ENCODE measurements around the gene MAP6D1. TPM values are rescaled to one million over a fixed set of nuclear protein-coding genes. Genes with fewer than 3 reads are reported as not detected.

MAP6D1 gene
- total RNA-seq, 1 experiment from 2014 or later, result 1.1 TPM

GRCh38 chr3:183826448-183827250 is 1.3 kb upstream of the MAP6D1 start:
- ChIA-PET CTCF (interaction anchor here (0.9 to 1.1 kb wide), 4 partner anchors 13 to 255 kb away, joined by 3 to 4 read pairs (median 3); no protein-coding TSS in a partner anchor), POLR2A (interaction anchor here (0.6 to 1.9 kb wide), 4 partner anchors 11 to 455 kb away, joined by 3 to 7 read pairs (median 4); partner anchors contain the start of gene PARL)
- H3K9me3 Mint-ChIP-seq (ENCODE audit: unreplicated experiment), result no peaks in the 10 kb centered on the region
- peak overlapping the region; percentile 32 for H3K27ac Mint-ChIP-seq (ENCODE audit: low read depth, unreplicated experiment)
- H3K4me3 Mint-ChIP-seq (ENCODE audit: unreplicated experiment), result peak overlapping the region; percentile 47
- intact Hi-C loops (cut with micrococcal nuclease), result no loop called here
- no TSS peak for BruUV-seq (replicated peaks)
- no peak for DNase-seq (ENCODE audit: unreplicated experiment)
- peaks cover 21% of the 10 kb centered on the region for H3K36me3 Mint-ChIP-seq (ENCODE audit: insufficient read depth, unreplicated experiment)
- H3K27me3 Mint-ChIP-seq (ENCODE audit: insufficient read depth, unreplicated experiment), result no peaks in the 10 kb centered on the region
- H3K4me1 Mint-ChIP-seq (ENCODE audit: insufficient read depth, unreplicated experiment), result no peaks in the 10 kb centered on the region
- TF ChIP-seq, protein P1, sequence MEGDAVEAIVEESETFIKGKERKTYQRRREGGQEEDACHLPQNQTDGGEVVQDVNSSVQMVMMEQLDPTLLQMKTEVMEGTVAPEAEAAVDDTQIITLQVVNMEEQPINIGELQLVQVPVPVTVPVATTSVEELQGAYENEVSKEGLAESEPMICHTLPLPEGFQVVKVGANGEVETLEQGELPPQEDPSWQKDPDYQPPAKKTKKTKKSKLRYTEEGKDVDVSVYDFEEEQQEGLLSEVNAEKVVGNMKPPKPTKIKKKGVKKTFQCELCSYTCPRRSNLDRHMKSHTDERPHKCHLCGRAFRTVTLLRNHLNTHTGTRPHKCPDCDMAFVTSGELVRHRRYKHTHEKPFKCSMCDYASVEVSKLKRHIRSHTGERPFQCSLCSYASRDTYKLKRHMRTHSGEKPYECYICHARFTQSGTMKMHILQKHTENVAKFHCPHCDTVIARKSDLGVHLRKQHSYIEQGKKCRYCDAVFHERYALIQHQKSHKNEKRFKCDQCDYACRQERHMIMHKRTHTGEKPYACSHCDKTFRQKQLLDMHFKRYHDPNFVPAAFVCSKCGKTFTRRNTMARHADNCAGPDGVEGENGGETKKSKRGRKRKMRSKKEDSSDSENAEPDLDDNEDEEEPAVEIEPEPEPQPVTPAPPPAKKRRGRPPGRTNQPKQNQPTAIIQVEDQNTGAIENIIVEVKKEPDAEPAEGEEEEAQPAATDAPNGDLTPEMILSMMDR (IDR thresholded peaks at IDR 0.05; ENCODE audit: unreplicated experiment), result no peak

- Mint-ChIP-seq H3K27ac (ENCODE audit: low read depth, unreplicated experiment) (no peak overlapping the region), H3K4me1 (ENCODE audit: insufficient read depth, unreplicated experiment) (no peaks in the 10 kb centered on the region), H3K36me3 (ENCODE audit: insufficient read depth, unreplicated experiment) (peaks cover 8% of the 10 kb centered on the region), H3K27me3 (ENCODE audit: insufficient read depth, unreplicated experiment) (no peaks in the 10 kb centered on the region), H3K4me3 (ENCODE audit: unreplicated experiment) (peak overlapping the region; percentile 56), H3K9me3 (ENCODE audit: unreplicated experiment) (no peaks in the 10 kb centered on the region)
- TF ChIP-seq, protein P1 (IDR thresholded peaks at IDR 0.05; ENCODE audit: unreplicated experiment), result no peak
- ChIA-PET CTCF (interaction anchor here (0.7 to 1.3 kb wide), 3 partner anchors 23 to 356 kb away, joined by 3 read pairs; no protein-coding TSS in a partner anchor), POLR2A (interaction anchor here (0.8 to 1.0 kb wide), 2 partner anchors 12 to 25 kb away, joined by 3 to 4 read pairs; no protein-coding TSS in a partner anchor)
- DNase-seq (ENCODE audit: unreplicated experiment), result no peak
- no TSS peak for BruUV-seq (replicated peaks)
- intact Hi-C loops (cut with micrococcal nuclease), result loop anchor here (2.0 kb wide), 1 partner anchor 60 kb away; the partner anchor contains the start of gene PARL
Measured at GRCh38 chr3:183824761-183825455, 469 bp downstream of the MAP6D1 start.

GRCh38 chr3:183823963-183824362 is 1.4 kb downstream of the MAP6D1 start:
- CTCF ChIA-PET, result interaction anchor here (0.6 to 1.9 kb wide), 3 partner anchors 24 to 61 kb away, joined by 3 to 10 read pairs (median 4); partner anchors contain the start of gene PARL

More at GRCh38 chr3:183823963-183824362, 1.4 kb downstream of the MAP6D1 start:
- Mint-ChIP-seq H3K27ac (ENCODE audit: low read depth, unreplicated experiment) (no peak overlapping the region), H3K4me1 (ENCODE audit: insufficient read depth, unreplicated experiment) (no peaks in the 10 kb centered on the region), H3K9me3 (ENCODE audit: unreplicated experiment) (no peaks in the 10 kb centered on the region), H3K4me3 (ENCODE audit: unreplicated experiment) (peak overlapping the region; percentile 56), H3K27me3 (ENCODE audit: insufficient read depth, unreplicated experiment) (no peaks in the 10 kb centered on the region), H3K36me3 (ENCODE audit: insufficient read depth, unreplicated experiment) (peaks cover 8% of the 10 kb centered on the region)
- BruUV-seq (replicated peaks), result no TSS peak
- POLR2A ChIA-PET, result interaction anchor here (1.0 kb wide), 1 partner anchor 11 kb away, joined by 4 read pairs; no protein-coding TSS in a partner anchor
- TF ChIP-seq, protein P1 (IDR thresholded peaks at IDR 0.05; ENCODE audit: unreplicated experiment), result no peak
- intact Hi-C loops (cut with micrococcal nuclease), result loop anchor here (2.0 kb wide), 1 partner anchor 61 kb away; the partner anchor contains the start of gene PARL
- DNase-seq (ENCODE audit: unreplicated experiment), result no peak
